ENCODE results near the gene IQSEC3.
"Not testable (repeated sequence)": the region's sequence is repeated elsewhere in the genome, so short reads cannot be mapped to it uniquely, and the experiment has no call there.

Gene IQSEC3

DNA sequence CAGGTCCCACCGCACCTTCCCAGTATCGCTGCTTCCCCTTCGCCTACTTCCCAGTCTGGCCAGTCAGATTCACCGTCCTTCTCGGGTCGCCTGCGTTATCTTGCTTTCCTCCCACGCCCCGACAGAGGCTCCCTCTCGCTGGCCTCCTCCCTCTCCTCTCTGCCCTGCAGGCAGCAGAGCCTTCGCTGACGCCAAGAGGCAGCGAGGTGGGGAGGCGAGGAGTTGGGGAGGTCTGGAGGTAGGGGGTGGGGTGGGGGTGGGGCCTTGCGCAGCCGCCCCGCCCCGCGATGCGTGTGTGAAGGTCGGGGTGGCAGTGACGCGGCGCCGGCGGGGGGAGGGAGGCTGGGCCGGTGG lies at the start of gene IQSEC3:
IQSEC3 (plus strand) TSS at position 340 of the 354 bp plus-strand sequence. CDS start 116 bp downstream, outside the sequence.
- H3K4me1 Mint-ChIP-seq; H3K9me3 Mint-ChIP-seq; H3K36me3 Mint-ChIP-seq (ENCODE audit: low read depth): not testable (repeated sequence)
- H3K27ac Mint-ChIP-seq = peak within 1 kb of the TSS in 2 of 3 experiments; percentile 40 to 44
- H3K27me3 Mint-ChIP-seq (ENCODE audit: low read depth) = peaks cover 46% of the 10 kb centered on the region
- peak within 1 kb of the TSS; percentile 75 to 81 (median 76) for H3K4me3 Mint-ChIP-seq

DNA sequence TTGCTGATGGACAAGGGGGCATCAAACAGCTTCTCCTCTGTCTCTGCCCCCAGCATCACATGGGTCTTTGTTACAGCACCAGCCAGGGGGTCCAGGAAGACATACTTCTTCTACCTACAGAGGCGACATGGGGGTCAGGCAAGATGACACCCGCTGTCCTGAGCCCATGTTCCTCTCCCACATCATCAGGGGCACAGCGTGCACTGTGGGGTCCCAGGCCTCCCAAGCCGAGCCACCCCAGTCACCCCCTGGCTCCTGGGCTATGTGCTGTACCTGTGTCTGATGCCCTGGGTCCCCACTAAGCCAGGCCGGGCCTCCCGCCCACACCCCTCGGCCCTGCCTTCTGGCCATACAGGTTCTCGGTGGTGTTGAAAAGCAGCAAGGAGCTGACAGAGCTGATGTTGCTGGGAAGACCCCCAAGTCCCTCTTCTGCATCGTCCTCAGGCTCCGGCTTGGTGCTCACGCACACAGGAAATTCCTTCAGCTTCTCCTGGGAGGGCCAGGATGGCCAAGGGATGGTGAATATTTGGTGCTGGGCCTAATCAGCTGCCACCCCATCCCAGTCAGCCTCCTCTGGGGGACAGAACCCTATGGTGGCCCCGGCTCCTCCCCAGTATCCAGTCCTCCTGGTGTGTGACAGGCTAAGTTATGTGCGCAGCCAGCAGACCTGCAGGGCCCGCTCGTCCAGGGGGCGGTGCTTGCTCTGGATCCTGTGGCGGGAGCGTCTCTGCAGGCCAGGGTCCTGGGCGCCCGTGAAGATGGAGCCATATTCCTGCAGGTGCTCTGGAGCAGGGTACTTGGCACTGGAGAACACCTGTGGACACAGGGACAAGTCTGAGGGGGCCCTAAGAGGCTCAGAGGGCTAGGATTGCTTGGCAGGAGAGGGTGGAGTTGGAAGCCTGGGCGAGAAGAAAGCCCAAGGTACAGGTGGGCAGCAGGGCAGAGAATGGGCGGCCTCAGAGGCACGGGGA lies 48.9 kb upstream of the IQSEC3 start:
- H3K36me3 Mint-ChIP-seq (ENCODE audit: low read depth) = peaks cover 17% of the 10 kb centered on the region
- H3K27me3 Mint-ChIP-seq (ENCODE audit: low read depth); H3K9me3 Mint-ChIP-seq; H3K4me3 Mint-ChIP-seq; H3K27ac Mint-ChIP-seq: not testable (repeated sequence)
- H3K4me1 Mint-ChIP-seq = peaks cover 15% of the 10 kb centered on the region

DNA sequence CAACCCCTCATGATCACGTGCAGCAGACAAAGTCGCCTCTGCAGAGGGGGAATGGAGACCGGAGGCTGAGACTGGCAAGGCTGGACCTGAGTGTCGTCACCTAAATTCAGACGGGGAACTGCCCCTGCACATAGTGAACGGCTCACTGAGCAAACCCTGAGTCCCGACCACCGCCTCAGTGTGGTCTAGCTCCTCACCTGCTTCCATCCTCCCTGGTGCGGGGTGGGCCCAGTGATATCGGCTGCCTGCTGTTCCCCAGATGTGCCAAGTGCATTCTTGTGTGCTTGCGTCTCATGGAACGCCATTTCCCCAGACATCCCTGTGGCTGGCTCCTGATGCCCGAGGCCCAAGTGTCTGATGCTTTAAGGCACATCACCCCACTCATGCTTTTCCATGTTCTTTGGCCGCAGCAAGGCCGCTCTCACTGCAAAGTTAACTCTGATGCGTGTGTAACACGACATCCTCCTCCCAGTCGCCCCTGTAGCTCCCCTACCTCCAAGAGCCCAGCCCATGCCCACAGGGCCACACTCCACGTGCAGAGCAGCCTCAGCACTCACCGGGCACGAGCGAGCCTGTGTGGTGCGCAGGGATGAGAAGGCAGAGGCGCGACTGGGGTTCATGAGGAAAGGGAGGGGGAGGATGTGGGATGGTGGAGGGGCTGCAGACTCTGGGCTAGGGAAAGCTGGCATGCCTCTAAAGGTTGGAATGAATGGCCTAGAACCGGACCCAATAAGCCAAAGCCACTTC lies 47.6 kb upstream of the IQSEC3 start:
- not testable (repeated sequence) for H3K9me3 Mint-ChIP-seq; H3K27ac Mint-ChIP-seq; H3K4me3 Mint-ChIP-seq; H3K27me3 Mint-ChIP-seq (ENCODE audit: low read depth); H3K4me1 Mint-ChIP-seq
- peaks cover 17% of the 10 kb centered on the region for H3K36me3 Mint-ChIP-seq (ENCODE audit: low read depth)

DNA sequence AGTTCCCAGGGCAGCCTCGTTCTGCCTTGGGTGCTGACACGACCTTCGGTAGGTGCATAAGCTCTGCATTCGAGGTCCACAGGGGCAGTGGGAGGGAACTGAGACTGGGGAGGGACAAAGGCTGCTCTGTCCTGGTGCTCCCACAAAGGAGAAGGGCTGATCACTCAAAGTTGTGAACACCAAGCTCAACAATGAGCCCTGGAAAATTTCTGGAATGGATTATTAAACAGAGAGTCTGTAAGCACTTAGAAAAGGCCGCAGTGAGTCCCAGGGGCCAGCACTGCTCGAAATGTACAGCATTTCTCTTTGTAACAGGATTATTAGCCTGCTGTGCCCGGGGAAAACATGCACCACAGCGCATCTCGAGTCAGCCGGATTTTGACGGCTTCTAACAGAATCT lies 46.7 kb upstream of the IQSEC3 start:
- not testable (repeated sequence) for H3K27me3 Mint-ChIP-seq (ENCODE audit: low read depth); H3K4me1 Mint-ChIP-seq; H3K27ac Mint-ChIP-seq; H3K4me3 Mint-ChIP-seq; H3K9me3 Mint-ChIP-seq
- H3K36me3 Mint-ChIP-seq (ENCODE audit: low read depth) = peaks cover 17% of the 10 kb centered on the region

DNA sequence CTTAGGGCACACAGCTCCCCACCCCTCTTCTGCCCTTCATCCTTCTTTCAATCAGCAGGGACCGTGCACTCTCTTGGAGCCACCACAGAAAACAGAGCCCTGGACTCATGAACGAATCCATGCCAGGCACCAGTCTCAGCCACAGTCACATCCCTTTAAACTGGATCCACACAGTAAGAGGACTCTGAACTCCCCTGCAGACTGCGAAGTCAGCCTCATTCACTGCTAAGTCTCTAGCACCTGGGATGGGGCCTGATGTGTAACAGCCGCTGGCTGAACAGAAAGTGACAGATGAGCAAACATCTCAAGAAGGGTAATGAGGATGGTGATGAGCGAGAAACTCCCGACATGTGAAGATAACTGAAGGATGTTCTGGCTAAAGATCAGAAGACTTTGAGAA lies 45.8 kb upstream of the IQSEC3 start:
- TF ChIP-seq, protein P1, sequence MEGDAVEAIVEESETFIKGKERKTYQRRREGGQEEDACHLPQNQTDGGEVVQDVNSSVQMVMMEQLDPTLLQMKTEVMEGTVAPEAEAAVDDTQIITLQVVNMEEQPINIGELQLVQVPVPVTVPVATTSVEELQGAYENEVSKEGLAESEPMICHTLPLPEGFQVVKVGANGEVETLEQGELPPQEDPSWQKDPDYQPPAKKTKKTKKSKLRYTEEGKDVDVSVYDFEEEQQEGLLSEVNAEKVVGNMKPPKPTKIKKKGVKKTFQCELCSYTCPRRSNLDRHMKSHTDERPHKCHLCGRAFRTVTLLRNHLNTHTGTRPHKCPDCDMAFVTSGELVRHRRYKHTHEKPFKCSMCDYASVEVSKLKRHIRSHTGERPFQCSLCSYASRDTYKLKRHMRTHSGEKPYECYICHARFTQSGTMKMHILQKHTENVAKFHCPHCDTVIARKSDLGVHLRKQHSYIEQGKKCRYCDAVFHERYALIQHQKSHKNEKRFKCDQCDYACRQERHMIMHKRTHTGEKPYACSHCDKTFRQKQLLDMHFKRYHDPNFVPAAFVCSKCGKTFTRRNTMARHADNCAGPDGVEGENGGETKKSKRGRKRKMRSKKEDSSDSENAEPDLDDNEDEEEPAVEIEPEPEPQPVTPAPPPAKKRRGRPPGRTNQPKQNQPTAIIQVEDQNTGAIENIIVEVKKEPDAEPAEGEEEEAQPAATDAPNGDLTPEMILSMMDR (IDR thresholded peaks at IDR 0.05; ENCODE audit: unreplicated experiment in 3 of 3) = no peak
- no peaks in the 10 kb centered on the region for H3K9me3 Mint-ChIP-seq

DNA sequence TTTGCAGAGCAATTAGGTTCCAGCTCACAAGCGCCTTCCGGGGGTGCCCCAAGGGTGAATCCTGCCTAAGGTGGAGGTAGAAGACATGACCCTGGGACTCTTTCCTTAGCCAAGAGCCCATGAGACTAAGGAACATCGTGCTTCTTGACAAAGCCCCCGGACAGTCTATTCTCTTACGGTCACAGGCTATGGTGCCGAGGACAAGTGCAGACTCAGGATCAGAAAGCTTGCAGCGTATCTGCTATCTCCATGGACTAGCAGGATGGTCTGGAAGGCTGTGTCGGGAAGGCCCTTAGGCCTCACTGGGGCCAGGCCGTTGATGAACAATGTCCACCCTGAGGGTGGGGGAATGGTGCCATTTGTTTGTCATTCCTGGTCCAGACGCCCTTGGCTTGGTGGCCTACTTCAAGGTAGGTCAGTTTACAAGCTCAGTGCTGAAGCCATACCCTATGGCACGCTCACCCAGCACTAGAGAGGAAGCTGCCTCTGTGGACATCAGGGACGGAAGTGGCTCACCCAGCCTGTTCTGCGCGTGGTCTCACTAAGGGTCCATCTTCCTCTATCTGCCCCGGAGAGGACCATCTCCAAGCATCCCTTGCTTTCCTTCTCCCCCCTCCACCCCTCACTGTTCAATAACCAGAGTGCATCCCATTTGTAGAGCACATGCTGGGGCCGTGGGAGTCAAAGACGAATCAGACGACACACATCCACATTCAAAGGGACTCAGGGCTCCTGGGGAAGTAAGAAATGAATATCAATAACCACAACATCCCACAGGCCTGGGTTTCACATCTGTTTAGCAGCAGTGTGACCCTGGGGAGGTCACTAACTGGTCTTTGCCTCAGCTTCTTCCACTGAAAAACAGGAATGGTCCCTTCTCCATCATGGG lies 45.0 kb upstream of the IQSEC3 start:
- Mint-ChIP-seq H3K4me3 (no peak overlapping the region), H3K4me1 (peaks cover 5% of the 10 kb centered on the region), H3K36me3 (ENCODE audit: low read depth) (peaks cover 17% of the 10 kb centered on the region), H3K9me3 (no peaks in the 10 kb centered on the region), H3K27me3 (ENCODE audit: low read depth) (no peaks in the 10 kb centered on the region), H3K27ac (no peak overlapping the region)
- TF ChIP-seq, protein P1 (IDR thresholded peaks at IDR 0.05; ENCODE audit: unreplicated experiment in 3 of 3) = no peak

More for the DNA sequence above, 45.8 kb upstream of the IQSEC3 start:
- H3K4me1 Mint-ChIP-seq = peaks cover 5% of the 10 kb centered on the region
- H3K27me3 Mint-ChIP-seq (ENCODE audit: low read depth) = no peaks in the 10 kb centered on the region
- no peak overlapping the region for H3K4me3 Mint-ChIP-seq
- peaks cover 17% of the 10 kb centered on the region for H3K36me3 Mint-ChIP-seq (ENCODE audit: low read depth)
- peak overlapping the region in 2 of 3 experiments; percentile 54 for H3K27ac Mint-ChIP-seq

DNA sequence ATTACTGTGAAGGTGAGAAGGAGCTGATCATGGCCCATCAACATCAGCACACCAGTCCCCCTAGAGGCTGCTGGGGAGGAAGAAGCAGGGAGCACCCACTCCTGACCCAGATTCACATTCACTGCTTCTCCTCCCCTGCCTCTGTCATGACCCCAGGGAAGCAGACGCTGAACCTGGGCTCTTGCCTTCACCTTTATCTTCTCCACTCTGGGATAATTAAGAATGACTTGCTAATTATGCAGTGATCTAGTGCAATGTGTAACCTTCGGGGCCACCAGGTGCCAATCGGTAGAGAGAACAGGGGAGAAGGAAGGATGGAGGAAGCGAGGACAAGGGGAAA lies 44.4 kb upstream of the IQSEC3 start:
- Mint-ChIP-seq H3K27me3 (ENCODE audit: low read depth) (no peaks in the 10 kb centered on the region), H3K9me3 (no peaks in the 10 kb centered on the region), H3K4me1 (peaks cover 5% of the 10 kb centered on the region), H3K36me3 (ENCODE audit: low read depth) (peaks cover 17% of the 10 kb centered on the region), H3K4me3 (no peak overlapping the region), H3K27ac (no peak overlapping the region)
- TF ChIP-seq, protein P1 (IDR thresholded peaks at IDR 0.05; ENCODE audit: unreplicated experiment in 3 of 3) = no peak
